HEK293 (cell line): ENCODE results near the gene MMP25.

Experiments
- HOXA7 ChIP-seq: sonication (generic); formaldehyde crosslinking; IDR thresholded peaks from 2 replicates; pipeline ENCODE4 v1.8.1; 2022; ENCODE audit warnings: missing genetic modification reagents, borderline replicate concordance
- SP2 ChIP-seq: fragments of 450-650 bp; formaldehyde crosslinking; IDR thresholded peaks from 2 replicates; pipeline ENCODE4 v1.5.1; 2016; ENCODE audit warnings: missing biosample characterization, missing genetic modification characterization
- YY1 ChIP-seq: fragments of 450-650 bp; formaldehyde crosslinking; IDR thresholded peaks from 2 replicates; pipeline ENCODE4 v1.5.1; 2018; ENCODE audit warnings: missing biosample characterization, missing genetic modification characterization
- ZBTB20 ChIP-seq: fragments of 450-650 bp; formaldehyde crosslinking; IDR thresholded peaks from 2 replicates; pipeline ENCODE4 v1.5.1; 2016; ENCODE audit warnings: missing biosample characterization, missing genetic modification characterization
- ZNF114 ChIP-seq: fragments of 450-650 bp; formaldehyde crosslinking; IDR thresholded peaks from 2 replicates; pipeline ENCODE4 v1.5.0; 2017; ENCODE audit warnings: missing biosample characterization, missing genetic modification characterization
- ZNF202 ChIP-seq: fragments of 450-650 bp; formaldehyde crosslinking; IDR thresholded peaks from 2 replicates; pipeline ENCODE4 v1.5.1; 2016; ENCODE audit warnings: missing biosample characterization, missing genetic modification characterization, borderline replicate concordance
- ZNF292 ChIP-seq: fragments of 450-650 bp; formaldehyde crosslinking; IDR thresholded peaks from 2 replicates; pipeline ENCODE4 v1.5.1; 2016; ENCODE audit warnings: low read depth, missing biosample characterization, missing genetic modification characterization, borderline replicate concordance
- ZNF341 ChIP-seq: fragments of 450-650 bp; formaldehyde crosslinking; IDR thresholded peaks from 2 replicates; pipeline ENCODE4; 2016; ENCODE audit warnings: low read depth, missing biosample characterization, missing genetic modification characterization
- ZNF423 ChIP-seq: fragments of 450-650 bp; formaldehyde crosslinking; IDR thresholded peaks from 2 replicates; pipeline ENCODE4 v1.5.1; 2016; ENCODE audit warnings: missing biosample characterization, missing genetic modification characterization
- ZNF48 ChIP-seq: fragments of 450-650 bp; formaldehyde crosslinking; IDR thresholded peaks from 2 replicates; pipeline ENCODE4 v1.5.1; 2016; ENCODE audit warnings: missing biosample characterization, missing genetic modification characterization
- ZNF544 ChIP-seq: fragments of 450-650 bp; formaldehyde crosslinking; IDR thresholded peaks from 2 replicates; pipeline ENCODE4 v1.5.0; 2017; ENCODE audit warnings: missing biosample characterization, missing genetic modification characterization
- ZNF560 ChIP-seq: fragments of 450-650 bp; formaldehyde crosslinking; IDR thresholded peaks from 2 replicates; pipeline ENCODE4 v1.5.1; 2017; ENCODE audit warnings: missing biosample characterization, missing genetic modification characterization, borderline replicate concordance
- ZNF596 ChIP-seq: fragments of 450-650 bp; IDR thresholded peaks from 2 replicates; pipeline ENCODE4 v1.5.0; 2018; ENCODE audit warnings: missing biosample characterization, mild to moderate bottlenecking, missing genetic modification characterization, moderate library complexity
- ZNF747 ChIP-seq: fragments of 450-650 bp; formaldehyde crosslinking; IDR thresholded peaks from 2 replicates; pipeline ENCODE4 v1.5.1; 2016; ENCODE audit warnings: missing biosample characterization, missing genetic modification characterization
- ZNF76 ChIP-seq: fragments of 450-650 bp; formaldehyde crosslinking; IDR thresholded peaks from 2 replicates; pipeline ENCODE4; 2016; ENCODE audit warnings: low read depth, missing biosample characterization, missing genetic modification characterization, borderline replicate concordance
- ZNF768 ChIP-seq: fragments of 450-650 bp; formaldehyde crosslinking; IDR thresholded peaks from 2 replicates; pipeline ENCODE4 v1.5.1; 2018; ENCODE audit warnings: missing biosample characterization, mild to moderate bottlenecking, missing genetic modification characterization
- TF ChIP-seq, protein P1 (sequence below): fragments of 450-650 bp; formaldehyde crosslinking; IDR thresholded peaks from 2 replicates; pipeline ENCODE4 v1.5.1; 2016; ENCODE audit warnings: missing biosample characterization, missing genetic modification characterization
- TF ChIP-seq, protein P2 (sequence below): fragments of 450-650 bp; formaldehyde crosslinking; IDR thresholded peaks from 2 replicates; pipeline ENCODE4 v1.5.1; 2016; ENCODE audit warnings: missing biosample characterization, missing genetic modification characterization
- TF ChIP-seq, protein P3 (sequence below): fragments of 450-650 bp; formaldehyde crosslinking; IDR thresholded peaks from 2 replicates; pipeline ENCODE4 v1.5.1; 2016; ENCODE audit warnings: missing biosample characterization, missing genetic modification characterization
- TF ChIP-seq, protein P4 (sequence below): fragments of 450-650 bp; formaldehyde crosslinking; IDR thresholded peaks from 2 replicates; pipeline ENCODE4 v1.5.1; 2017; ENCODE audit warnings: missing biosample characterization, missing genetic modification characterization
- TF ChIP-seq, protein P5 (sequence below): fragments of 450-650 bp; IDR thresholded peaks from 2 replicates; pipeline ENCODE4 v1.5.1; 2018; ENCODE audit warnings: missing biosample characterization, mild to moderate bottlenecking, missing genetic modification characterization
- TF ChIP-seq, protein P6 (sequence below): fragments of 450-650 bp; formaldehyde crosslinking; IDR thresholded peaks from 2 replicates; pipeline ENCODE4 v1.5.1; 2017; ENCODE audit warnings: missing biosample characterization, mild to moderate bottlenecking, missing genetic modification characterization, moderate library complexity
- TF ChIP-seq, protein P7 (sequence below): fragments of 450-650 bp; formaldehyde crosslinking; IDR thresholded peaks from 2 replicates; pipeline ENCODE4 v1.5.1; 2017; ENCODE audit warnings: missing biosample characterization, missing genetic modification characterization
- TF ChIP-seq, protein P8 (sequence below): sonication (generic); formaldehyde crosslinking; IDR thresholded peaks from 2 replicates; pipeline ENCODE4 v1.8.1; 2022; ENCODE audit warnings: mild to moderate bottlenecking, moderate library complexity, missing genetic modification reagents

Gene MMP25

DNA sequence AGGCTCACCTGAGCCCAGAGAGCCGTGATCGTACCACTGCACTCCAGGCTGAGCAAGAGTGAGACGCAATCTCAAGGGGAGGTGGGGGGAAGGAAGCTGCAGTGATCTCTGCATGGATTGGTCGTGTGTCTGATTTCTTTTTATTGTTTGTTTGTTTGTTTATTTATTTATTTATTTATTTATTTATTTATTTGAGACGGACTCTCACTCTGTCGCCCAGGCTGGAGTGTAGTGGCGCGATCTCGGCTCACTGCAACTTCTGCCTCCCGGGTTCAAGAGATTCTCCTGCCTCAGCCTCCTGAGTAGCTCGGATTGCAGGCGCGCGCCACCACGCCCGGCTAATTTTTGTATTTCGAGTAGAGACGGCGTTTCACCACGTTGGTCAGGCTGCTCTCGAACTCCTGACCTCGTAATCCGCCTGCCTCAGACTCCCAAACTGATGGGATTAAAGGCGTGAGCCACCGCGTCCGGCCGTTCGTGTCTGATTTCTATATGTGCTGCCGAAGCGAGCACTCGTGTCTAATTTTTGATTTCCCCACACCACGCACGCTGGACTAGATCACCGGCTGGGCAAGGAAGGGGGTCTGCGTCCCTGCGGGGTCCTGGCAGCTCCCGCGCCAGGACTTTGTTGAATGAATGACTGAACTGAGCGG is 26.6 kb upstream of the MMP25 start (continued):
- TF ChIP-seq, protein P1, sequence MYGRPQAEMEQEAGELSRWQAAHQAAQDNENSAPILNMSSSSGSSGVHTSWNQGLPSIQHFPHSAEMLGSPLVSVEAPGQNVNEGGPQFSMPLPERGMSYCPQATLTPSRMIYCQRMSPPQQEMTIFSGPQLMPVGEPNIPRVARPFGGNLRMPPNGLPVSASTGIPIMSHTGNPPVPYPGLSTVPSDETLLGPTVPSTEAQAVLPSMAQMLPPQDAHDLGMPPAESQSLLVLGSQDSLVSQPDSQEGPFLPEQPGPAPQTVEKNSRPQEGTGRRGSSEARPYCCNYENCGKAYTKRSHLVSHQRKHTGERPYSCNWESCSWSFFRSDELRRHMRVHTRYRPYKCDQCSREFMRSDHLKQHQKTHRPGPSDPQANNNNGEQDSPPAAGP (tag by site-specific recombination) = peak; percentile 20; the same call in 1 of the 2 replicates
- TF ChIP-seq ZNF423 (no peak), ZNF560 (peak; percentile 80; the same call in 1 of the 2 replicates), YY1 (no peak), ZNF747 (tag by site-specific recombination) (no peak), ZNF341 (tag by site-specific recombination) (no peak; the same call in 1 of the 2 replicates), ZNF202 (tag by site-specific recombination) (no peak), ZNF292 (peak; percentile 55; the same call in 1 of the 2 replicates), ZNF114 (tag by site-specific recombination) (no peak), ZBTB20 (tag by site-specific recombination) (no peak), ZNF596 (tag by site-specific recombination) (no peak), ZNF544 (no peak), ZNF48 (tag by site-specific recombination) (no peak), ZNF768 (no peak), ZNF76 (tag by site-specific recombination) (no peak), SP2 (tag by site-specific recombination) (peak; percentile 45; the same call in 1 of the 2 replicates), HOXA7 (CRISPR knock-in tag) (no peak)
- TF ChIP-seq, protein P2, sequence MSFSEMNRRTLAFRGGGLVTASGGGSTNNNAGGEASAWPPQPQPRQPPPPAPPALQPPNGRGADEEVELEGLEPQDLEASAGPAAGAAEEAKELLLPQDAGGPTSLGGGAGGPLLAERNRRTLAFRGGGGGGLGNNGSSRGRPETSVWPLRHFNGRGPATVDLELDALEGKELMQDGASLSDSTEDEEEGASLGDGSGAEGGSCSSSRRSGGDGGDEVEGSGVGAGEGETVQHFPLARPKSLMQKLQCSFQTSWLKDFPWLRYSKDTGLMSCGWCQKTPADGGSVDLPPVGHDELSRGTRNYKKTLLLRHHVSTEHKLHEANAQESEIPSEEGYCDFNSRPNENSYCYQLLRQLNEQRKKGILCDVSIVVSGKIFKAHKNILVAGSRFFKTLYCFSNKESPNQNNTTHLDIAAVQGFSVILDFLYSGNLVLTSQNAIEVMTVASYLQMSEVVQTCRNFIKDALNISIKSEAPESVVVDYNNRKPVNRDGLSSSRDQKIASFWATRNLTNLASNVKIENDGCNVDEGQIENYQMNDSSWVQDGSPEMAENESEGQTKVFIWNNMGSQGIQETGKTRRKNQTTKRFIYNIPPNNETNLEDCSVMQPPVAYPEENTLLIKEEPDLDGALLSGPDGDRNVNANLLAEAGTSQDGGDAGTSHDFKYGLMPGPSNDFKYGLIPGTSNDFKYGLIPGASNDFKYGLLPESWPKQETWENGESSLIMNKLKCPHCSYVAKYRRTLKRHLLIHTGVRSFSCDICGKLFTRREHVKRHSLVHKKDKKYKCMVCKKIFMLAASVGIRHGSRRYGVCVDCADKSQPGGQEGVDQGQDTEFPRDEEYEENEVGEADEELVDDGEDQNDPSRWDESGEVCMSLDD (tag by site-specific recombination) = no peak
- TF ChIP-seq, protein P3, sequence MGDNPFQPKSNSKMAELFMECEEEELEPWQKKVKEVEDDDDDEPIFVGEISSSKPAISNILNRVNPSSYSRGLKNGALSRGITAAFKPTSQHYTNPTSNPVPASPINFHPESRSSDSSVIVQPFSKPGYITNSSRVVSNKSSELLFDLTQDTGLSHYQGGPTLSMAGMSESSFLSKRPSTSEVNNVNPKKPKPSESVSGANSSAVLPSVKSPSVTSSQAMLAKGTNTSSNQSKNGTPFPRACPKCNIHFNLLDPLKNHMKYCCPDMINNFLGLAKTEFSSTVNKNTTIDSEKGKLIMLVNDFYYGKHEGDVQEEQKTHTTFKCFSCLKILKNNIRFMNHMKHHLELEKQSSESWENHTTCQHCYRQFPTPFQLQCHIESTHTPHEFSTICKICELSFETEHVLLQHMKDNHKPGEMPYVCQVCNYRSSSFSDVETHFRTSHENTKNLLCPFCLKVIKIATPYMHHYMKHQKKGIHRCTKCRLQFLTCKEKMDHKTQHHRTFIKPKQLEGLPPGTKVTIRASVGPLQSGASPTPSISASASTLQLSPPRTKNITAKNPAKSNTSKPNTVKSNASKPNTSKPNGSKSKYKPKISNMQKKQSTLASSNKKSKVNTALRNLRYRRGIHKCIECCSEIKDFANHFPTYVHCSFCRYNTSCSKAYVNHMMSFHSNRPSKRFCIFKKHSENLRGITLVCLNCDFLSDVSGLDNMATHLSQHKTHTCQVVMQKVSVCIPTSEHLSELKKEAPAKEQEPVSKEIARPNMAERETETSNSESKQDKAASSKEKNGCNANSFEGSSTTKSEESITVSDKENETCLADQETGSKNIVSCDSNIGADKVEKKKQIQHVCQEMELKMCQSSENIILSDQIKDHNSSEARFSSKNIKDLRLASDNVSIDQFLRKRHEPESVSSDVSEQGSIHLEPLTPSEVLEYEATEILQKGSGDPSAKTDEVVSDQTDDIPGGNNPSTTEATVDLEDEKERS = no peak
- TF ChIP-seq, protein P4, sequence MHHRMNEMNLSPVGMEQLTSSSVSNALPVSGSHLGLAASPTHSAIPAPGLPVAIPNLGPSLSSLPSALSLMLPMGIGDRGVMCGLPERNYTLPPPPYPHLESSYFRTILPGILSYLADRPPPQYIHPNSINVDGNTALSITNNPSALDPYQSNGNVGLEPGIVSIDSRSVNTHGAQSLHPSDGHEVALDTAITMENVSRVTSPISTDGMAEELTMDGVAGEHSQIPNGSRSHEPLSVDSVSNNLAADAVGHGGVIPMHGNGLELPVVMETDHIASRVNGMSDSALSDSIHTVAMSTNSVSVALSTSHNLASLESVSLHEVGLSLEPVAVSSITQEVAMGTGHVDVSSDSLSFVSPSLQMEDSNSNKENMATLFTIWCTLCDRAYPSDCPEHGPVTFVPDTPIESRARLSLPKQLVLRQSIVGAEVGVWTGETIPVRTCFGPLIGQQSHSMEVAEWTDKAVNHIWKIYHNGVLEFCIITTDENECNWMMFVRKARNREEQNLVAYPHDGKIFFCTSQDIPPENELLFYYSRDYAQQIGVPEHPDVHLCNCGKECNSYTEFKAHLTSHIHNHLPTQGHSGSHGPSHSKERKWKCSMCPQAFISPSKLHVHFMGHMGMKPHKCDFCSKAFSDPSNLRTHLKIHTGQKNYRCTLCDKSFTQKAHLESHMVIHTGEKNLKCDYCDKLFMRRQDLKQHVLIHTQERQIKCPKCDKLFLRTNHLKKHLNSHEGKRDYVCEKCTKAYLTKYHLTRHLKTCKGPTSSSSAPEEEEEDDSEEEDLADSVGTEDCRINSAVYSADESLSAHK (tag by site-specific recombination) = no peak
- TF ChIP-seq, protein P5, sequence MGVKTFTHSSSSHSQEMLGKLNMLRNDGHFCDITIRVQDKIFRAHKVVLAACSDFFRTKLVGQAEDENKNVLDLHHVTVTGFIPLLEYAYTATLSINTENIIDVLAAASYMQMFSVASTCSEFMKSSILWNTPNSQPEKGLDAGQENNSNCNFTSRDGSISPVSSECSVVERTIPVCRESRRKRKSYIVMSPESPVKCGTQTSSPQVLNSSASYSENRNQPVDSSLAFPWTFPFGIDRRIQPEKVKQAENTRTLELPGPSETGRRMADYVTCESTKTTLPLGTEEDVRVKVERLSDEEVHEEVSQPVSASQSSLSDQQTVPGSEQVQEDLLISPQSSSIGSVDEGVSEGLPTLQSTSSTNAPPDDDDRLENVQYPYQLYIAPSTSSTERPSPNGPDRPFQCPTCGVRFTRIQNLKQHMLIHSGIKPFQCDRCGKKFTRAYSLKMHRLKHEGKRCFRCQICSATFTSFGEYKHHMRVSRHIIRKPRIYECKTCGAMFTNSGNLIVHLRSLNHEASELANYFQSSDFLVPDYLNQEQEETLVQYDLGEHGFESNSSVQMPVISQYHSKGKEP (tag by site-specific recombination) = no peak
- TF ChIP-seq, protein P6, sequence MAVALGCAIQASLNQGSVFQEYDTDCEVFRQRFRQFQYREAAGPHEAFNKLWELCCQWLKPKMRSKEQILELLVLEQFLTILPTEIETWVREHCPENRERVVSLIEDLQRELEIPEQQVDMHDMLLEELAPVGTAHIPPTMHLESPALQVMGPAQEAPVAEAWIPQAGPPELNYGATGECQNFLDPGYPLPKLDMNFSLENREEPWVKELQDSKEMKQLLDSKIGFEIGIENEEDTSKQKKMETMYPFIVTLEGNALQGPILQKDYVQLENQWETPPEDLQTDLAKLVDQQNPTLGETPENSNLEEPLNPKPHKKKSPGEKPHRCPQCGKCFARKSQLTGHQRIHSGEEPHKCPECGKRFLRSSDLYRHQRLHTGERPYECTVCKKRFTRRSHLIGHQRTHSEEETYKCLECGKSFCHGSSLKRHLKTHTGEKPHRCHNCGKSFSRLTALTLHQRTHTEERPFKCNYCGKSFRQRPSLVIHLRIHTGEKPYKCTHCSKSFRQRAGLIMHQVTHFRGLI (tag by site-specific recombination) = no peak
- TF ChIP-seq, protein P7, sequence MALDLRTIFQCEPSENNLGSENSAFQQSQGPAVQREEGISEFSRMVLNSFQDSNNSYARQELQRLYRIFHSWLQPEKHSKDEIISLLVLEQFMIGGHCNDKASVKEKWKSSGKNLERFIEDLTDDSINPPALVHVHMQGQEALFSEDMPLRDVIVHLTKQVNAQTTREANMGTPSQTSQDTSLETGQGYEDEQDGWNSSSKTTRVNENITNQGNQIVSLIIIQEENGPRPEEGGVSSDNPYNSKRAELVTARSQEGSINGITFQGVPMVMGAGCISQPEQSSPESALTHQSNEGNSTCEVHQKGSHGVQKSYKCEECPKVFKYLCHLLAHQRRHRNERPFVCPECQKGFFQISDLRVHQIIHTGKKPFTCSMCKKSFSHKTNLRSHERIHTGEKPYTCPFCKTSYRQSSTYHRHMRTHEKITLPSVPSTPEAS (tag by site-specific recombination) = no peak
- TF ChIP-seq, protein P8, sequence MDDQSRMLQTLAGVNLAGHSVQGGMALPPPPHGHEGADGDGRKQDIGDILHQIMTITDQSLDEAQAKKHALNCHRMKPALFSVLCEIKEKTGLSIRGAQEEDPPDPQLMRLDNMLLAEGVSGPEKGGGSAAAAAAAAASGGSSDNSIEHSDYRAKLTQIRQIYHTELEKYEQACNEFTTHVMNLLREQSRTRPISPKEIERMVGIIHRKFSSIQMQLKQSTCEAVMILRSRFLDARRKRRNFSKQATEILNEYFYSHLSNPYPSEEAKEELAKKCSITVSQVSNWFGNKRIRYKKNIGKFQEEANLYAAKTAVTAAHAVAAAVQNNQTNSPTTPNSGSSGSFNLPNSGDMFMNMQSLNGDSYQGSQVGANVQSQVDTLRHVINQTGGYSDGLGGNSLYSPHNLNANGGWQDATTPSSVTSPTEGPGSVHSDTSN (CRISPR knock-in tag) = no peak
